Neuronal stem cell (in vitro differentiated cells): Measurements from ENCODE around the gene B4GALT1.

ENCODE experiments used
- DNase-seq: peaks from one replicate; pipeline ENCODE4 v3.0.0-alpha.2; 2013; ENCODE audit warnings: low spot score
- H2AFZ ChIP-seq: one replicate; pipeline ENCODE4 v1.6.1; 2013; ENCODE audit warnings: mild to moderate bottlenecking, low read length, inconsistent platforms
- H2AK5ac ChIP-seq: 2 replicates; pipeline ENCODE4 v1.6.1; 2013; ENCODE audit warnings: low read depth, mild to moderate bottlenecking, inconsistent platforms, low read length, moderate library complexity, mixed read lengths
- H2BK120ac ChIP-seq: 2 replicates; pipeline ENCODE4 v1.6.1; 2013; ENCODE audit warnings: low read depth, mild to moderate bottlenecking, inconsistent platforms, low read length, moderate library complexity, mixed read lengths
- H2BK12ac ChIP-seq: one replicate; pipeline ENCODE4 v1.6.1; 2013; ENCODE audit warnings: low read length, inconsistent platforms
- H2BK15ac ChIP-seq: 2 replicates; pipeline ENCODE4 v1.6.1; 2013; ENCODE audit warnings: mild to moderate bottlenecking, low read length, inconsistent platforms, mixed read lengths
- H2BK5ac ChIP-seq: one replicate; pipeline ENCODE4 v1.6.1; 2013; ENCODE audit warnings: inconsistent platforms, mild to moderate bottlenecking, low read length, moderate library complexity
- H3K14ac ChIP-seq: one replicate; pipeline ENCODE4 v1.6.1; 2013; ENCODE audit warnings: low read length, inconsistent platforms
- H3K18ac ChIP-seq: 2 replicates; pipeline ENCODE4 v1.6.1; 2013; ENCODE audit warnings: low read length, inconsistent platforms
- H3K23ac ChIP-seq: 2 replicates; pipeline ENCODE4 v1.6.1; 2013; ENCODE audit warnings: low read depth, mild to moderate bottlenecking, mixed read lengths, low read length, inconsistent platforms; ENCODE audit not compliant: poor library complexity
- H3K27ac ChIP-seq: replicated peaks from 3 replicates; pipeline ENCODE4 v1.5.1; 2013; ENCODE audit warnings: low read length, inconsistent platforms
- H3K27me3 ChIP-seq, 3 experiments: 2 replicates each; pipeline ENCODE4 v1.6.1; 2013; ENCODE audit warnings: low read length in 3 of 3, mild to moderate bottlenecking in 2 of 3, inconsistent platforms in 1 of 3, low read depth in 1 of 3, mixed read lengths in 1 of 3, moderate library complexity in 1 of 3; ENCODE audit not compliant: control insufficient read depth in 3 of 3, insufficient read depth in 3 of 3
- H3K36me3 ChIP-seq, 2 donors: replicated peaks in 1 of 2; 2 replicates each; pipeline ENCODE4 v1.6.1; 2013; ENCODE audit warnings: low read length in 2 of 2; ENCODE audit not compliant: control insufficient read depth in 2 of 2, insufficient read depth in 2 of 2
- H3K4ac ChIP-seq: 2 replicates; pipeline ENCODE4 v1.6.1; 2013; ENCODE audit warnings: inconsistent platforms, mild to moderate bottlenecking, low read length, moderate library complexity
- H3K4me1 ChIP-seq, 2 donors: 1 replicate in 1 of 2; 2 replicates in 1 of 2; pipeline ENCODE4 v1.6.1; 2013; ENCODE audit warnings: low read length in 2 of 2, low read depth in 1 of 2; ENCODE audit not compliant: control insufficient read depth in 2 of 2, insufficient read depth in 1 of 2
- H3K4me2 ChIP-seq: one replicate; pipeline ENCODE4 v1.6.1; 2013; ENCODE audit warnings: mild to moderate bottlenecking, low read length, inconsistent platforms; ENCODE audit not compliant: insufficient read depth, poor library complexity, severe bottlenecking
- H3K4me3 ChIP-seq, 2 donors: 2 replicates each; pipeline ENCODE4 v1.5.1; 2013; ENCODE audit warnings: low read length in 2 of 2, mild to moderate bottlenecking in 2 of 2, inconsistent platforms in 1 of 2, moderate library complexity in 1 of 2
- H3K79me1 ChIP-seq: one replicate; pipeline ENCODE4 v1.6.1; 2013; ENCODE audit warnings: low read depth, mild to moderate bottlenecking, inconsistent platforms, low read length, moderate library complexity
- H3K9ac ChIP-seq: one replicate; pipeline ENCODE4 v1.6.1; 2013; ENCODE audit warnings: mild to moderate bottlenecking, low read depth, low read length, inconsistent platforms; ENCODE audit not compliant: poor library complexity
- H3K9me3 ChIP-seq, 2 donors: replicated peaks in 1 of 2; 2 replicates each; pipeline versions ENCODE3 to v1.6.1; 2013; ENCODE audit warnings: low read length in 2 of 2, mild to moderate bottlenecking in 2 of 2, inconsistent platforms in 1 of 2, low read depth in 1 of 2, mixed read lengths in 1 of 2, moderate library complexity in 1 of 2; ENCODE audit not compliant: control insufficient read depth in 2 of 2, insufficient read depth in 1 of 2
- H4K8ac ChIP-seq: one replicate; pipeline ENCODE4 v1.6.1; 2013; ENCODE audit warnings: low read depth, mild to moderate bottlenecking, inconsistent platforms, low read length, moderate library complexity
- H4K91ac ChIP-seq: one replicate; pipeline ENCODE4 v1.6.1; 2013; ENCODE audit warnings: low read length, low read depth, mild to moderate bottlenecking, inconsistent platforms; ENCODE audit not compliant: poor library complexity
- WGBS, 2 donors: extraction: QIAGEN DNeasy Blood & Tissue Kit; methylation state at CpG; one replicate each; pipeline ENCODE4 v1.1.7; 2013; ENCODE audit warnings: missing lambda C conversion rate in 2 of 2, mixed read lengths in 1 of 2; ENCODE audit not compliant: insufficient read length in 2 of 2, insufficient replicate concordance in 1 of 2; ENCODE audit errors: extremely low coverage in 2 of 2; 5-methylcytosine and 5-hydroxymethylcytosine counted together

B4GALT1 gene

DNA sequence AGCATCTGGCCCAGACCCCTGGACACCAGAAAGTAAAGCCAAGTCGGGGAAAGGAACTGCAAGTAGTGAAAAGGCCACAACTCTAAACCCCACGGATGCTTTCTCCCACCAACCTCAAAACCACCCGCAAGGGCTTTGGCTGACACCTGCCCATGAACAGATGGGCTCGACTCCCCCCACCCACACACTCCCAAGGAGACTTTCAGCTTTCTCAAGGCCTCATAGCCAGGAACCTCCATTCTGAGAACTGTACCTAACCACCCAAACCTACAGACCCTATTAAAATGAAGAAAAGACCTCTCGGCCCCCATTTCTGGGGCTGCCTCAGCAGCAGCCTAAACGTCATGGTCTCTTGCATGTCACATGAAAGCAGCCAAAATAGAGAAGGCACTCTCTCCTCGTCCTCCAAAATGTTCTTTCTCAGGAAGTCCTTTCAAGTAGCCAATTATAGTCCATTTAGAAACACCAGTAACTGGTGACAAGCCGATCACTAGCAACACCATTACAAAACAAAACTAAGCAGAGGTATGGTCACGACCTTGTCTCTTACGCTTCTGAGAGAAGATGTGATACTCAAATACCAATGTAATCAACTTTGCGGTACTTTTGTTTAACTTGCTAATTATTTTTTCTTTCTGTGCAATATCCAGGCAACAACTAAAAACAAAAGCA lies 2.9 kb downstream of the B4GALT1 start:
- H2BK15ac ChIP-seq: no peak overlapping the region
- no peak overlapping the region for H4K8ac ChIP-seq
- no peak overlapping the region for H3K14ac ChIP-seq
- no peaks in the 10 kb centered on the region for H3K9me3 ChIP-seq
- H3K23ac ChIP-seq: no peak overlapping the region
- H3K4ac ChIP-seq: no peak overlapping the region
- no peak overlapping the region for H3K4me2 ChIP-seq
- H2BK5ac ChIP-seq: no peak overlapping the region
- no peak overlapping the region for H3K18ac ChIP-seq
- no peak overlapping the region for H2AFZ ChIP-seq
- WGBS, 2 donors: no CpG with 5 or more reads among the region's 11 CpGs
- no peaks in the 10 kb centered on the region for H3K79me1 ChIP-seq
- no peak overlapping the region for H3K27ac ChIP-seq
- peaks cover 22 to 36% of the 10 kb centered on the region in 2 donors for H3K4me1 ChIP-seq
- no peak overlapping the region for H4K91ac ChIP-seq
- H3K27me3 ChIP-seq: peaks cover 0 to 17% (median 2%) of the 10 kb centered on the region in 3 experiments
- no peak overlapping the region for H2AK5ac ChIP-seq
- H3K4me3 ChIP-seq: no peak overlapping the region
- H2BK12ac ChIP-seq: no peak overlapping the region
- DNase-seq: no peak
- H3K36me3 ChIP-seq: no peaks in the 10 kb centered on the region
- no peak overlapping the region for H3K9ac ChIP-seq
- no peak overlapping the region for H2BK120ac ChIP-seq

DNA sequence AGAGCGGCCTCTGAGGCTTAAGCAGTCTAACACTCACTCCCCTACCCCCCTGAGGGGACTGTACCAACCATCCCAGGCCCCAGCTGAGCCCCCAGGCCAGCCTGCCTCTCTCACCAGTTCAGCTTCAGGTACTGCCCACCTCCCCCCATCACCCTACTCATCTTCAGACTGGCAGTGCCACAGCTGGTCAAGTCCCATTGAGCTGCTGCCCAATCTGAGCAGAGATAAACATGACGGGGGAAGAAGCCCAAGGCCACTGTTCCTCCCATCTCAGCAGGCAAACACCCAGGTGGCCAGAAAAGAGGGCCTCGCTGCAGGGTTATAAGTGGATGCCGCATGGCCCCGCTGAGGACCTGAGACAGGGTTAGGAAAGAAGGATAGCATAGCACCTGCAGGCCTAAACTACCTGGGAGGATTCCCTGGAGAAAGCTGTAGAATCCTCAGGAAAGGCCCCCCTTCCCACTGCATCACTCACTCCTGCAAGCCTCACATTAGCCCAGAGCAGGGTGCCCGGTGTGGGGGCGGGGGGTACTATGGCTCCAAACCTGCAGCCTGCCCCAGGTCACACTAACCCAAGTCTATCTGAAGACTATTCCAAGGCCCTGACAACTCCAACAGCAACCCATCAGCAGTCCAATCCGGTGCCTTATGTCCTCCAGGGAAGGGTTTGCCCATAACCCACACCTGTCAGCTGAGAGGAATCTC lies 3.6 kb downstream of the B4GALT1 start:
- no CpG with 5 or more reads among the region's 8 CpGs for WGBS, 2 donors
- no peak overlapping the region for H3K4me2 ChIP-seq
- no peak overlapping the region for H3K18ac ChIP-seq
- peak overlapping the region; percentile 47 for H2BK12ac ChIP-seq
- H3K4ac ChIP-seq: no peak overlapping the region
- H4K8ac ChIP-seq: no peak overlapping the region
- no peak for DNase-seq
- peak overlapping the region; percentile 54 for H2AK5ac ChIP-seq
- peak overlapping the region; percentile 34 for H2BK5ac ChIP-seq
- no peaks in the 10 kb centered on the region for H3K9me3 ChIP-seq
- H3K23ac ChIP-seq: peak overlapping the region; percentile 52
- no peak overlapping the region for H3K9ac ChIP-seq
- H3K36me3 ChIP-seq: no peaks in the 10 kb centered on the region
- H2BK15ac ChIP-seq: peak overlapping the region; percentile 35
- no peak overlapping the region for H2AFZ ChIP-seq
- H3K27me3 ChIP-seq: peaks cover 0 to 10% (median 2%) of the 10 kb centered on the region in 3 experiments
- no peak overlapping the region for H3K4me3 ChIP-seq
- peaks cover 27 to 43% of the 10 kb centered on the region in 2 donors for H3K4me1 ChIP-seq
- no peak overlapping the region for H3K14ac ChIP-seq
- H3K27ac ChIP-seq: no peak overlapping the region
- H3K79me1 ChIP-seq: no peaks in the 10 kb centered on the region
- H2BK120ac ChIP-seq: no peak overlapping the region
- no peak overlapping the region for H4K91ac ChIP-seq

DNA sequence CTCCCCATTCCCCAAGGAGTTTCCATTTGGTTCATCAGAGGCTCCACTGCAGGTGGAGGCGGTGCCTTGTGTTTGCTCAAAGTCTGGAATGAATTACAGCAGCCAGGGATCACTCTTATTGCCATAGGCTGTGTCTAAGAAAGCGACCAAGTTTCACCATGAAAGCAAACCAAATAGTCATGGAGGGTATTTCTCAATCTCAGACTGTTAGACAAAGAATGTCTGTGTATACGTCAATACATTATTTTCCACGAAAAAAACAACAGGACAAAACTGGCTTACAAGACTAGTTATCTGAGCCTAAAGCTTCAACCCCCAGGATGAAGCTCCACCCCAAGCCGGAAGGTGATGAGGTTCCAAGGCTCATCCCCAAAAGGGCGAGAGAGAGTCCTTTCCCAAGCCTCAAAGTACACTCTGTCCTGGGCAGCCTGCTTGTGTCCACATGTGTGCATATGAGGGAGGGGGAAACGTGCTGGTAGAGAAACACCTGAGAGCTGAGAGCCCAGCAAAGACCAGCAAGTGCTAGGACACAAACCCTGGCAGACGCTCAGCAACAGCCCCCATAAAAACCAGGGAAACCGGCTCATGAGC lies 4.3 kb downstream of the B4GALT1 start:
- H2AFZ ChIP-seq: no peak overlapping the region
- no peak overlapping the region for H4K8ac ChIP-seq
- no peak overlapping the region for H3K14ac ChIP-seq
- peaks cover 0 to 2% (median 2%) of the 10 kb centered on the region in 3 experiments for H3K27me3 ChIP-seq
- no peak overlapping the region for H2BK12ac ChIP-seq
- H3K36me3 ChIP-seq: no peaks in the 10 kb centered on the region
- no peak overlapping the region for H3K27ac ChIP-seq
- DNase-seq: no peak
- H2BK5ac ChIP-seq: no peak overlapping the region
- no peak overlapping the region for H3K9ac ChIP-seq
- H3K9me3 ChIP-seq: no peaks in the 10 kb centered on the region
- no peaks in the 10 kb centered on the region for H3K79me1 ChIP-seq
- H4K91ac ChIP-seq: no peak overlapping the region
- no peak overlapping the region for H3K18ac ChIP-seq
- WGBS, 2 donors: no CpG with 5 or more reads among the region's 9 CpGs
- peak overlapping the region; percentile 35 for H2BK15ac ChIP-seq
- no peak overlapping the region for H2BK120ac ChIP-seq
- peak overlapping the region; percentile 54 for H2AK5ac ChIP-seq
- H3K4ac ChIP-seq: no peak overlapping the region
- H3K4me3 ChIP-seq: no peak overlapping the region
- no peak overlapping the region for H3K4me2 ChIP-seq
- no peak overlapping the region for H3K23ac ChIP-seq
- H3K4me1 ChIP-seq: peaks cover 31 to 50% of the 10 kb centered on the region in 2 donors

DNA sequence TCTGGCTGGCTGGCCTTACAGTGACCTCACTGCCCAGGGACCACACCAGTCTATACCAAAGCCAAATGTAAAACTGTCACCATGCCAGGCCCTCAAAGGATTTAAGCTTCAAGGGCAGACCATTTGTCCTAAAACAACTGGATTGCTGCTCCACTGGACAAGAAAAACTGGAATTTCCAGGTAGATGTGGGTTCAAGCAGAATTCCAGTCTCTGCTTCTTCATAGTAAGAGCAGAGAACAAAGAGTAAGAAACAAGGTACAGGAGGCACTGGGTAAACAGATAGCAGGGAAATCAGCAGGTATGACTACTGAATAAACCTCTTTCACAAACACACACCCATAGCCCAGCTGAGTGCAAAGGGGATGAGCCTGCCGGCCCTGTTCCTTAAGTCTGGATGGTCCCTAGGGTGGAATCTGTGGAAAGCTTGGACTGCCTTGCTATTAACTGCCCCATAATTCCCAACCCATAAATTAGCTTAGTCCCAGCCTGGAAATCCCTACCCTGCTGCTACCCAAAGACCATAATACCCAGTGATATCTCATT lies 5.5 kb downstream of the B4GALT1 start:
- WGBS, 2 donors: no CpG with 5 or more reads among the region's 1 CpG
- no peak for DNase-seq
- Histone ChIP-seq H3K79me1 (no peaks in the 10 kb centered on the region), H2AK5ac (no peak overlapping the region), H3K4me2 (no peak overlapping the region), H3K23ac (no peak overlapping the region), H3K4me3 (no peak overlapping the region), H3K14ac (no peak overlapping the region), H3K9ac (no peak overlapping the region), H3K4ac (no peak overlapping the region), H3K27me3 (peaks cover 0 to 2% (median 0%) of the 10 kb centered on the region in 3 experiments), H2BK12ac (no peak overlapping the region), H3K27ac (no peak overlapping the region), H2BK15ac (peak overlapping the region; percentile 26), H3K18ac (peak overlapping the region; percentile 79), H2BK5ac (no peak overlapping the region), H3K36me3 (no peaks in the 10 kb centered on the region), H2BK120ac (no peak overlapping the region), H3K9me3 (no peaks in the 10 kb centered on the region), H3K4me1 (peaks cover 32 to 57% of the 10 kb centered on the region in 2 donors), H4K91ac (no peak overlapping the region), H2AFZ (no peak overlapping the region), H4K8ac (no peak overlapping the region)
